GM21423 (cell line): ENCODE results near the gene HS2ST1.
"Not testable (repeated sequence)": the region's sequence is repeated elsewhere in the genome, so short reads cannot be mapped to it uniquely, and the experiment has no call there.

Source experiments
- ATAC-seq: cut with Tn5 transposase; IDR thresholded peaks from one replicate; pipeline ENCODE4 v1.9.1; 2021; ENCODE audit warnings: mild to moderate bottlenecking, moderate library complexity; ENCODE audit not compliant: unreplicated experiment

Gene HS2ST1

DNA sequence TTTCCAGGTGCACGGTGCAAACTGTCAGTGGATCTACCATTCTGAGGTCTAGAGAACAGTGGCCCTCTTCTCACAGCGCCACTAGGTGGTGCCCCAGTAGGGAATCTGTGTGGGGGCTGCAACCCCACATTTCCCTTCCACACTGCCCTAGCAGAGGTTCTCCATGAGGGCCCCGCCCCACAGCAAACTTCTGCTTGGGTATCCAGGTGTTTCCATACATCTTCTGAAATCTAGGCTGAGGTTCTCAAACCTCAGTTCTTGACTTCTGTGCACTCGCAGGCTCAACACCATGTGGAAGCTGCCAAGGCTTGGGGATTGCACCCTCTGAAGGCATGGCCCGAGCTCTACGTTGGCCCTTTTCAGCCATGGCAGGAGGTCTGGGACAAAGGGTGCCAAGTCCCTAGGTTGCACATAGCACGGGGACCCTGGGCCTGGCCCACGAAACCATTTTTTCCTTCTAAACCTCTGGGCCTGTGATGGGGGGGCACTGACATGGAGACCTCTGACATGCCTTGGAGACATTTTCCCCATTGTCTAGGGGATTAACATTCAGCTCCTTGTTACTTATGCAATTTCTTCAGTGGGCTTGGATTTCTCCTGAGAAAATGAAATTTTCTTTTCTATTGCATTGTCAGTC, 10.0 kb downstream of the HS2ST1 start:
- no peak for ATAC-seq

GRCh38 chr1:86925742-86926141, 11.3 kb downstream of the HS2ST1 start:
- no peak for ATAC-seq

- no peak for ATAC-seq
Measured at GRCh38 chr1:86926883-86927282, 12.4 kb downstream of the HS2ST1 start.

GRCh38 chr1:86928819-86929218, 14.4 kb downstream of the HS2ST1 start:
- ATAC-seq, result no peak

DNA sequence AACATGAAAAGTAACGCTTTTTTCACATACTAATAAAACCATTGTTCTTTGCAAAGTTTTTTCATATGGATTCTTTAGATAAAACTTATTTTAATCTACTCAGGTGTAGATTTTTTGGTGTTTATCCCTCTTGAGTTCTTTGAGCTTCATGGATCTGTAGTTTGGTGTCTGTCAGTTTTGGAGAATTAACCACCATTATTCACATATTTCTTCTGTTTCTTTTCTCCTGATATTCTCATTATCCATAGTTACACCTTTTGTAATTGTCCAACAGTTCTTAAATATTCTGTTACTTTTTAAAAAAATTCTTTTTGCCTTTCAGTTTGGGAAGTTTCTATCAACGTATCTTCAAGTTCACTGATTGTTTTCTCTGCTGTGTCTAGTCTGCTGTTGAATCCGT, 18.6 kb downstream of the HS2ST1 start:
- no peak for ATAC-seq

DNA sequence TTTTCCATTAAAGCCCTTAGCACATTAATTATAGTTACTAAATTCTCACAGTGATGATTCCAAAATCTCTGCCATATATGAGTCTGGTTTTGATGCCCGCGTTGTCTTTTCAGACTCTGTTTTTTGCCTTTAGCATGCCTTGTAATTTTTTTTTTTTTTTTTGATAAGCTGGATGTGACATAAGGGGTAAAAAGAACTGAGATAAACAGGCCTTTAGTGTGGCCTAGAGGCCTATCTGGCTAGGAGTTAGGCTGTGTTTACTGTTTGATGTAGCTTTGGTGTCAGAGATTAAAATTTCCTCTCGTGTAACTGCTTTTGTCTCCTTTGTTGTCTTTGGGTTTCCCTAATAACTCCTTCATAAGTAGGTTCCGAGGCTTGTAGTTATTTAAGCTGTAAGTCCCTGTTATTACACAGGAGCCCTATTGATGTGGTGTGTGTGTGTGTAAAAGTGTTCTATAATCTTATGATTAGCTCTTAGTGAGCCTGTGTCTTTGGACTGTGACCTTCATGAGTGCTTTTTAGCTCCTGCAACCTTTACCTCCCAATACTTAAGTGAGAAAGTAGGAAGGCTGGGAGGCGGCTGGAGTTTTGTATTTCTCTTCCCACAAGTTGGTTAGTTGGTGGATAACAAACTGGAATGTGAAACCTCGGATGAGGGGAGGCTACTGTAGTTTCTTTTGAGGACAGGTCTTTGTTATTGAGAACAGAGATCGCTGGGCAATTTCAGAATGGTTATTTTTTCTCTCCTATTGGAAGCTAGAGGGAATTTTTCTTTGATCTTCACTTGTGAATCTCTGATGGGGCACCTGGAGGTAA, 19.3 kb downstream of the HS2ST1 start:
- ATAC-seq, result no peak

GRCh38 chr1:86938450-86938849, 24.0 kb downstream of the HS2ST1 start:
- no peak for ATAC-seq

DNA sequence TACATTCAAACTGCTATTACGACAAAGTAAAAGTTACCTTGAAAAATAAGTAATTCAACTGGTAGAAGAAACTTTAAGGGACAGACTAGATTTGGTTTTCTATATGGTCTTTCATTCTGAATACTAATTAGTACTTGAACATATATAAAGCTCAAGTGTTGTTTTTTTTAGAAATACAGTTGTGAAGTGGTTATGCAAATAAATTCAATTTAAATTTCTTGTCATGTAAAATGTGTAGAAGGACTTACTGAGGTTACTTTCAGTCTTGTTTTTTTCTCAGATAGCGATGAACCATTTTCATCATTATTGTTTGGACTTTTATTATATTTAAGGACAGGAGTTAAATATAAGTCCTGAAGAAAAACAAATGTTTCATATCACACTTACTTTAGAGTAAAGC, 24.4 kb downstream of the HS2ST1 start:
- no peak for ATAC-seq

DNA sequence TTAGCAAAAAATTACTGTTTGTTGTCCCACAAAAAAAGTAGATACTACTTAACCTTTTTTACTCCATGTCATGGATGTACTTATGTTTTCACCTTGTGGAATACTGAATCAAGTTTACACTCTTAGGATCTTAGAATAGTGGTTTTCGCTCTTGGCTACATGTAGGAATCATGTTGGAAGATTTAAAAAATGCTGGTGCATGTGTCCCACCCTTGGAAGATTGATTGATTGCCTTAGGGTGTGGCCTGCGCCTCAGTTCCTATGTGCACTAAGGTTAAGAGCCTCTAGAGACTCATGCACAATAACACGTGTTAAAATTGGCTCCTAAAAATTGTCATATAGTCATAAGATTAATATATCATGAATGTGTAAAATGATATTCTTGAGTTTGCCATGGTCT, 25.0 kb downstream of the HS2ST1 start:
- no peak for ATAC-seq

DNA sequence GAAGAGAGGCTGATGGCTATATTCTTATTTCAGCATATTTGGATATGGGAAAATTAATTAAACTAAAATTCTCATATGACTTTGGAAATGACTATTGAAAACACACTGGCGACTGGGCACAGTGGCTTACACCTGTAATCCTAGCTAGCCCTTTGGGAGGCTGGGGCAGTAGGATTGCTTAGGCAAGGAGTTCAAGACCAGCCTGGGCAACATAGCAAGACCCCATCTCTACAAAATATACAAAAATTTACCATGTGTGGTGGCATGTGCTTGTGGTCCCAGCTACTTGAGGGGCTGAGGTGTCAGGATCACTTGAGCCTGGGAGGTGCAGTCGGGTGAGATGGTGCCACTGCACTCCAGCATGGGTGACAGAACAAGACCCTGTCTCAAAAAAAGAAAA, 26.2 kb downstream of the HS2ST1 start:
- ATAC-seq, result no peak

GRCh38 chr1:86942042-86942441, 27.6 kb downstream of the HS2ST1 start:
- ATAC-seq, result no peak

DNA sequence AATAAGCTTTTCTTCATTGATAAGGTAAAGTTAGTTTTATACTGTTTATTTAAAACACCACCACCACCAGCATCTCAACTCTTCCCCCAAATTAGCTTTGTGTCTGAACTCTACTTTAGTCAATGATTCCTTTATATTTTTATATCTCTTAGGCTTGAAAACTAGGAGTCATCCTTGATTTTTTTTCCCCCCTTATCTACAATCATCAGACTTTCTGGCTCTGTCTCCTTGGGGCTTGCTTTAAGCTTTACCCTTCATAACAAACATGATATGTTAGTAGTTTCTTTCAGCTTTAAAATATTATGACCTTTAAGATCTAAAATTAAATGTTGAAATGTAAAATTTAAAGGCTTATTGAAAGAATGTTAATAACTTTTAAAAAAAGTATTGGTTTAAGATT, 28.3 kb downstream of the HS2ST1 start:
- no peak for ATAC-seq

GRCh38 chr1:86948212-86948611, 33.8 kb downstream of the HS2ST1 start:
- ATAC-seq, result no peak

DNA sequence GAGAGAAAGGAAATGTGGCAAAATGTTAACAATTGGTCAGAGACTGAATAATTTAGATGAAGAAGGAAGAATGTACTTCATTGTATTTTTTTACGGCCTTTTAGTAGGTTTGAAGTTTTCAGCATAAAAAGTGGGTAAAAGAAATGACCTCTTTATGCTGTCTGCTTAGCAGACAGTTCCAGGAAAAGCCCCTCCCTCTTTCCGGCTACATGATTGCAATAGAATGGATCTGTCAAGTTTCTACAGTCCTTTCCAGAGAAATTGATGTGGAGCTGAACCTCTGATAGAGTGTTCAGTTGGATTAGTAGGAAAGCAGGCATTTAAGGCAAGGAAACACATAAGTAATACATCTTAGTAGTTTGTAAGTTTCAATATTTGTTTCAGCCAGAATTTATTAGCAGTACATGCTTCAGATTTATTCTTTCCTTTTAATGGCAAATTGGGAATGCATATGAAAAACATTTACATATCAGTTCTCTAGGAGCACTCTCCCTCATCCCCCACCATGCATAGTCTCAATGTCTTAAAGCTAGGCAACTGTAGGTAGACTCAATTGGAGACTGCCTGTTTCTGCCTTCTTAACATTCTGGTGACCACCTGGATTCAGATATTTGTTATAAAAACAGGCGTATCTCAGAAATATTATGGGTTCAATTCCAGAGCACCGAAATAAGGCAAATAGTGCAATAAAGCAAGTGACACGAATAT, 36.4 kb downstream of the HS2ST1 start:
- no peak for ATAC-seq

- no peak for ATAC-seq
Measured at GRCh38 chr1:86951430-86951829, 37.0 kb downstream of the HS2ST1 start.

DNA sequence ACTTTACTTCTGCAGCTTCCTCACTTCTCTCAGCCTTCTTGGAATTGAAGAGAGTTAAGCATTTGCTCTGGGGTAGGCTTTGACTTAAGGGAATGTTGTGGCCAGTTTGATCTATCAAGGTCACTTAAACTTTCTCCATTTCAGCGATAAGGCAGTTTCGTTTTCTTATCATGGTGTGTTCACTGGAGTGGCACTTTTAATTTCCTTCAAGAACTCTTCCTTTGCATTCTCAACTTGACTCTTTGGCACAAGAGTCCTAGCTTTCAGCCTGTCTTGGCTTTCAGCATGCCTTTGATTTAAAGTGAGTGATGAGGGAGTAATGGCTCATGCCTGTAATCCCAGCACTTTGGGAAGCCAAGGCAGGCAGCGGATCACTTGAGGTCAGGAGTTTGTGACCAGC, 38.7 kb downstream of the HS2ST1 start:
- no peak for ATAC-seq

GRCh38 chr1:86955678-86956077, 41.2 kb downstream of the HS2ST1 start:
- ATAC-seq, result no peak

GRCh38 chr1:86956221-86956620, 41.8 kb downstream of the HS2ST1 start:
- no peak for ATAC-seq

GRCh38 chr1:86957221-86957620, 42.8 kb downstream of the HS2ST1 start:
- no peak for ATAC-seq

DNA sequence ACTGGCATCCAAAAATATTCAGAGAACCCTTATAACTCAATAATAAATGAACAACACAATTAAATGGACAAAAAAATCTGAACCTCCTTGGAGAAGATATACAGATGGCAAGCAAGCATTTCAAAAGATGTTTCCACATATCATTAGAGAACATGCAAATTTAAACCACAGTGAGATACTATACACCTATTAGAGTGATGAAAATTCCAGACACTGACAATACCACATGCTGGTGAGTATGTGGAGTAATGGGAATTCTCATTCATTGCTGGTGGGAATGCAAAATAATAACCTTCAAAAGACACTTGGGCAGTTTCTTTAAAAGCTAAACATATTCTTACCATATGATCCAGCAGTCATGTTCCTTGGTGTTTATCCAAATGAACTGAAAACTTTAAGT, 46.1 kb downstream of the HS2ST1 start:
- no peak for ATAC-seq

DNA sequence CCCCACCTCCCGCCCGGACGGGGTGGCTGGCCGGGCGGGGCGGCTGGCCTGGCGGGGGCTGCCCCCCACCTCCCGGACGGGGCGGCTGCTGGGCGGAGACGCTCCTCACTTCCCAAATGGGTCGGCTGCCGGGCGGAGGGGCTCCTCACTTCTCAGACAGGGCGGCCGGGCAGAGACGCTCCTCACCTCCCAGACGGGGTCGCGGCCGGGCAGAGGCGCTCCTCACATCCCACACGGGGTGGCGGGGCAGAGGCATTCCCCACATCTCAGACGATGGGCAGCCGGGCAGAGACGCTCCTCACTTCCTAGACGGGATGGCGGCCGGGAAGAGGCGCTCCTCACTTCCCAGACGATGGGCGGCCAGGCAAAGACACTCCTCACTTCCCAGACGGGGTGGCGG, 49.4 kb downstream of the HS2ST1 start:
- not testable (repeated sequence) for ATAC-seq
